H54 (cell line): ENCODE data around the gene MTARC2.

Experiments
- DNase-seq: peaks from one replicate; pipeline ENCODE4 v3.0.0; 2011; ENCODE audit warnings: low spot score, mixed read lengths; ENCODE audit not compliant: insufficient read length
- FAIRE-seq: peaks from 3 replicates; lab custom pipeline; 2011; peaks lifted over from hg19 to GRCh38; lab: Jason Lieb, UNC
- POLR2A ChIP-seq: IDR thresholded peaks from 2 replicates; pipeline ENCODE4 v1.6.1; 2011; ENCODE audit warnings: low read depth, mild to moderate bottlenecking, low read length

Gene MTARC2

DNA sequence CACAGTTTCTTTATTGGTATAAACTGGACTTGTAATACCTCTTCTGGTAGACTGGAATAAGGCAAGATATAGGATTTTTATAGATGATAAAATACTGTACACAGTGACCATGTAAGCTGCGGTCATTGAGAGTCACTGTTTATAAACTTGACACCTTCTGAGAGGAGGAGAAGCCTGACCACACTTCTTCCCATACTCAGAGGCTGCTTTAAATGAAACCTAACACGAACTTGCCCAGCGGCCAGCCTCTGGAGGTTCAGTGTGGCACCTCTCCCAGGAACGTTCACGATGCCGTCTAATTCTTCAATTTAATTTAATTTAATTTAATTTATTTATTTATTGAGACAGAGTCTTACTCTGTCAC, 61.0 kb downstream of the MTARC2 start:
- FAIRE-seq: no peak
- TF ChIP-seq POLR2A: no peak
- no peak for DNase-seq

DNA sequence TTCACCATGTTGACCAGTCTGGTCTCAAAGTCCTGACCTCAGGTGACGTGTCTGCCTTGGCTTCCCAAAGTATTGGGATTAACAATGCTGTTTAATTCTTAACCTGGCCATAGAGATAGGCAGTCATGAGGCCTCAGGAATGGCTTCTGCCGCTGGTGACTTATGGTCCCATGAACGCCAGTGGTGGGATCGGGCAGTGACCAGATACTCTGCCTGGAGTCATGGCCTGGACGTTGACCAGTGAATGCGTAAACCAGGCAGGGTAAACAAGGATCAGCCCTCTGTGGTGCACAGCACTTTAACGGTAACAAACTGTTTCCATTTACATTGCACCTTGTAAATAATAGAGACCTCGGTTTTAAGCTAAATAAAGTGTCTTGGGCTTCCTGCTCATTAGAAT, 61.6 kb downstream of the MTARC2 start:
- DNase-seq: no peak
- FAIRE-seq: no peak
- TF ChIP-seq POLR2A: no peak

DNA sequence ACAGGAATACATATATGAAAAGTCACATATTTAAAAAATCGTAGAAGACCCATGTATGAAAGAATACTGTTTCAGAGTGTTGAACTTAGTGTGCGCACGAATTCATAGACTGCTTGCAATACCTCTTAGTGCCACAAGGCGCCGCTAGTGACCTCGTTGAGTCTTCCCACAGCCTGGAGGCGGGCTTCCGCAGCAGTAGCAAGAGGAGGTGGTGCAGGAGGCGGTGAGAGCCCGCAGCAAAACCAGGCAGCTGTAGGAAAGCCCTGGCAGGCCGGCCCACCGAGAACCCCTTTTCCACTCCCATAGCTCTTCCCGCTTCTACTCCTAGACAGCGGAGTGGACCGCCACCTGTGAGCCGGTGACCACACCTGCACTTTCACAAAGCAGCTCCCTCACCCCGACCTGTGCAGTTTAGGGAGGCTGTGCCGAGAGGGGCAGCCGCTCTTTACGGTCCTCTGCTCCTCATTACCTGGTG, 62.1 kb downstream of the MTARC2 start:
- no peak for TF ChIP-seq POLR2A
- peak; percentile 60 for DNase-seq
- FAIRE-seq: no peak

DNA sequence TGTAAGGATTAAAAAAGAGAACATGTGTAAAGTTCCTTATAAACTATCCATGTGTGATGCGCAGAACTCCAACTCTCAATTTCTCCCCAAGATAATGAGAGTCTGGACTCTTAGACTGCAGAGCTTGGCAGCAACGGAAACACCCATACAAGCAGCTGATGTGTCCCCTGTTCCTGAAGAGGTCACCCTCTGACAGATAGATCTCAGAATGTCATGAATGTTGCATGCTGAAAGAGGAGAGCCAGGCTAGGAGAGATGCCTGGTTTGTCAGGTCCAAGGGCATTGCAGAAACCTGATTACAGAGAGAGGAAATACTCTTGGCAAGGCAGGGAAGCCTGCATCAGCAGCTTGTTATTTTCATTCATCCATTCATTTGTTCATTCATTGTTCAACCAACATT, 62.8 kb downstream of the MTARC2 start:
- TF ChIP-seq POLR2A: no peak
- DNase-seq (no peak), FAIRE-seq (no peak)

DNA sequence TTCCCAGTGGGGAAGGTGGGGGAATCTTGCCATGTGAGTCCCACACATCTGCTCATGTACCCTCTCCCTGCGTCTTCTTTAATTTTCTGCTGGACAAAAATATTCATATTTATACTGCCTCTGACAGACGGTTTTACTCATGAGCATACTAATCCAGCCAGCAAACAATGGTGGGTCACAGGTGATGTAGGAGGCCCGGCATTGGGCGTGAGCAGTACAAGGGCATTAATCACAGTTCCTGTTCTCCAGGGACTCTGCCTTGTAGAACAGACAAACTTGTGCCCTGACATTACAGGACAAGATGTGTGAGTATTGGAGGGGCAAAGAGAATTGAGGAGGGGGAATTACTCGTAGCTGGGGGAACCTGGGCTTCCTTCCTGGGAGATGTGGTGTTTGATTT, 63.6 kb downstream of the MTARC2 start:
- FAIRE-seq (no peak), DNase-seq (no peak)
- TF ChIP-seq POLR2A: no peak

DNA sequence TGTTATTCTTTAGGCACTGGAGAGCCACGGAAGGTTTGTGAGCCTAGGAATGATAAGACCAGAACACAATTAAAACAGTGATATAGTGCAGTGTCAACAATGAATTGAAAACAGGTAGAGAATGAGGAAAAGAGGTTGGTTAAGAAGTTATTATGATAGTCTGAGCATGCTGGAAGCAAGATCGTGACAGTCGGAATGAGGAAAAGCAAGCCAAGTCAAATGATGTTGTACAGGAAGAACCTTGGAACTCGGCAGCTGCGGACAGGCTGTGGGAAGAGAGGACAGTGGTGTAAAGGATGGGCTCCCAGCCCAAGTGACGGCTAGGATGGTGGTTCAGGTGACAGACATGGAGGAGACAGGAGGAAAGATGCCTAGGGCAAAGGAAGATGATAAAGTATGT, 64.2 kb downstream of the MTARC2 start:
- FAIRE-seq (no peak), DNase-seq (no peak)
- TF ChIP-seq POLR2A: no peak

DNA sequence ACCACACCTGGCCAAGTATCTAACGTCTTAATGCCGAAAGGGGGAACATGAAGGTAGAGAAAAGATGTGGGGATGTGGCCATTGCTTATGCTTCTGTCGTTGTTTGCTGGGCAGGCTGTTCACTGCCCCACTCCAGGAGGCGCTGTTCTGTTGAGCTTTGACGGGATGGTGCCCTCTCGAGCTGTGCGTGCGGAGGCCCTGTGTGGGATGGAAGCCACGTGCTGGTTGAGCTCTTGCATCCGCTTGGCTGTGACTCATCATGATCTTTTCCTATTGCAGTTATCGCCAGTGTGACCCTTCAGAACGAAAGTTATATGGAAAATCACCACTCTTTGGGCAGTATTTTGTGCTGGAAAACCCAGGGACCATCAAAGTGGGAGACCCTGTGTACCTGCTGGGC, 64.9 kb downstream of the MTARC2 start:
- no peak for DNase-seq
- no peak for FAIRE-seq

DNA sequence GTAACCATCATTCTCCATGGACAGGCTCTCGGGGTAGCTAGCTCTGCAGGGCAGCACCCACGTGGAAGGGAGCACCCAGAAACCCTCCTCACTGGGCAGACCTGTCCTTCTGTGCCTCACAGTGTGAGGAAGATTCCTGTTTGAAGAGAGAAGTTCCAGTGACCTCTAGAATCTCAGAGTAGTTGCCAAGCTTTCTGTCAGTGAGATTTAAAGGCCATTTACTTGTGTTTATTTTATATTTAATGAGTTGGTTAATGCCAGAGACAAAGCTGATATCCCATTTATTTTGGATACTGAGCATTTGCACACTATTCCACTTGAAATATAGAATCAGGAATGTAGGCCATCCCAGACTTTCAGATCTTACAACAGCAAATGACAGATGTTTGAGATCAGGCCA, 67.3 kb downstream of the MTARC2 start:
- no peak for FAIRE-seq
- TF ChIP-seq POLR2A: no peak

More for the DNA sequence above, 64.9 kb downstream of the MTARC2 start:
- no peak for TF ChIP-seq POLR2A

DNA sequence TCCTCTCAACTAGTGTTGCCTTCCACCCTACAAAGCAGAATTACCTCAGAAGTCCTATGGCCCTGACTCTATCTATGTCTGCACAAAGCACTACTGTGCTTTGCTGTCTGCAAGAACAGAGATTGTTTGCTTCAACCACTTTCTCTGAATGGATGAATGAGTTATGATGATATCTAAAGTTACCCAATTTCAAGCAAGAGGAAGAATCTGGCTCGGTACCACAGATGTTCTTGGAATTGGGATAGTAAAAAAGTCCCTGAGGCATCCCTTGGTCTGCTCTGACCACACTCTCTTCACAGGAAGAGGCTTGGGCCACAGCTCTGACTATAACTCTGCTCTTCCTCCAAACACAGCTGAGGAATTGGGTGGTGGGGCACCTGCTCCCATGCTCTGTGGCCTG, 69.8 kb downstream of the MTARC2 start:
- no peak for FAIRE-seq
- no peak for DNase-seq
- no peak for TF ChIP-seq POLR2A

More for the DNA sequence above, 67.3 kb downstream of the MTARC2 start:
- DNase-seq: no peak

DNA sequence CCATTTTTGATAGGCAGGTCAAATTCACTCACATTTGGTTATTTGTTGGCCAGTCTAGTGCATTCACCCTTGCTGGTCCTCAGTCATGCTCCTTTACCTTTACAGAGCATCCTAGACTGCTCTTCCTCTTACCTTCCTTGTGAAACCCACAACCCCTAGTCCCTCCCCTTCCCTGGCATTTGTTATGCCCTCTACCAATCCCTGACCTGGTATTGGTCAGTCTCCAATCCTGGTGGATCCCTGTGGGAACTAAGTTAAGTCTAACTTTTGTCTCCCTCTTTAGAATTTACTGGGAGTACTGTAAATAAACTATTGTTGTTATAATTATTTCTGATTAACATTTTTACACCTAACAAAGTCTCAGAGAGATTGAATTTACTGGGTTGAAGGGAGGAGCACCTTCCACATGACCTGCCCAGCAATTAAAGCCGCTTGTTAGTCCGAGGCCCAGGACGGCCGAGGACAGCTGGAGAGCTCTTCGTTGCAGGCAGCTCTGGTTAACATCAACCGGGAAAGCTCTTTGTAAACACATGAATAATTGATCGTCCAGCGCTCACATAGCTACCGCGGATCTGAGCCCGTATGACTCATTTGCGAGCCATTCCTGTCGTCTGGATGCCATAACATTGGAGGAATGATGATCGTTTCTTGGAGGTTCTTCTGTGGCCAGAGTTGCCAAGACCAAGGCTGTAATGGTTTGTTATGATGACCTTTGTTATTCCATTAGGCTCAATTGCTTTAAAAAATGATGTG, 70.5 kb downstream of the MTARC2 start:
- DNase-seq: peak; percentile 38
- TF ChIP-seq POLR2A: no peak
- peak; percentile 60 for FAIRE-seq

DNA sequence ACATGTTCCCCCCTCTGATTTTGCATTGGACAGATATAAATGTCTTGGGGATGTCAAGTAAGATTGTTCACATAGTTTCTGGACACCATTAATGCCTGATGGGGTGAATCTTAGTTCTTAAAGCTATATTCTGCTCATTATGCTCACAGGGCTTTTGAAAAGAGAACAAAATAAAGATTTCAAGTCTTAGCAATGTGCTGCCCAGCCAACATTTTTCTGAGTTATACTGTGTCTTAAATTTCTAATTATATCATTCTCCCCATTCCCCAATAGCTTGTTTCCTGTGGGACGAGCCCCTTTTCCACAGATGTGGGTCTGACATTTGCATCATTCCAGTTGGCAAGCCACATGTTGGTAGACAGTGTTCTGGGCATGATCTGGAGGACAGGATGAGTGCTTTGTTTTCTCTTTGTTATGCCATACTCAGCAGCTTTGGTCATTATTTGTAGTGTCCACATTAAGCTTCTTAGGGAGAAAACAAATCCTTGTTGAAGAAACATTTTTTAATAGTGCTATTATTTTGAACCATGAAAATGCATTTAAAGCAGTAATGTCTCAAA, 71.4 kb downstream of the MTARC2 start:
- no peak for FAIRE-seq
- no peak for DNase-seq
- TF ChIP-seq POLR2A: no peak

DNA sequence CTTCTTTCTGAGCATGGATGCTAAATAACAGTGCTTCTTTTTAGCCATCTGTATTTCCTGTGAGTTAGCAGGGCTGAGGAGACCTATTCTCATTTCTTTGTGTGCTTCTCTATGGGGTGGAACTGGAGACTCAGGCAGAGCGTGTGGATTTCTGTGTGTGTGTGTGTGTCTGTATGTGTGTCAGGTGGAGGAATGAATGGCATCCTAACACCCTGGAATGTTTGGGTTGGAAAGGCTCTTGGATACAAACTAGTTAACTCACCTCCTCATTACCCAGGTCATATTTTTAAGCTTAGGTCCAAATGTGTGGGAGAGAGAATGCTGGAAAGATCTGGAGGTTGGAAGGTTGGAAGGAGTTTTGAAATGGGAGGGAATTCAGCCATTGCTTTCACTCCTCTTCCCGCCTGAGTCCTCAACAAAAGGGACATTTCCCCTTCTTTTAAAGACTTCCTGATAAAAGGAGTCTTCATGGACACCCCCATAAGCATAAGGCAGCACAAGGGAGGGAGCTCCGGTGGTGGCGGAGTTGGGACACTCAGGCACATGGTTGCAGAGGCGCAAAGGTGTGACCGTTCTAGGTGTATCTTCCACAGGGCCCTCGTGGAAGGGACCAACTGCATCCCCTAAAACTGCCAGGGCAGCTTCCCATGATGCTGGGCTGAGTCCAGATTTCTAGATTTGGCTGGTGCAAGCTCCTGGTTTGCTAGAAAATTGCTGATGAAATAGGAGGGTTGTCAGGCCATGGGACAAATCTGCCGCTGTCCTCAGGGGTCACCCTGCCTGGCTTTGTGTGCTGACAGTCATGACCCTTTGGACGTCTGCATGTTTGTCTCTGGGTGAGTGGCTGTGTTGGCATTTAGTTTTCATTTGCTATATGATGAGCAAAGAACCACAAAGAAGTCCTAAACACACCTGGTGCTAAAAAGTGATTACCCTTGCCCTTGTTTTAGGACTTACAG, 76.2 kb downstream of the MTARC2 start:
- DNase-seq (no peak), FAIRE-seq (no peak)
- no peak for TF ChIP-seq POLR2A

DNA sequence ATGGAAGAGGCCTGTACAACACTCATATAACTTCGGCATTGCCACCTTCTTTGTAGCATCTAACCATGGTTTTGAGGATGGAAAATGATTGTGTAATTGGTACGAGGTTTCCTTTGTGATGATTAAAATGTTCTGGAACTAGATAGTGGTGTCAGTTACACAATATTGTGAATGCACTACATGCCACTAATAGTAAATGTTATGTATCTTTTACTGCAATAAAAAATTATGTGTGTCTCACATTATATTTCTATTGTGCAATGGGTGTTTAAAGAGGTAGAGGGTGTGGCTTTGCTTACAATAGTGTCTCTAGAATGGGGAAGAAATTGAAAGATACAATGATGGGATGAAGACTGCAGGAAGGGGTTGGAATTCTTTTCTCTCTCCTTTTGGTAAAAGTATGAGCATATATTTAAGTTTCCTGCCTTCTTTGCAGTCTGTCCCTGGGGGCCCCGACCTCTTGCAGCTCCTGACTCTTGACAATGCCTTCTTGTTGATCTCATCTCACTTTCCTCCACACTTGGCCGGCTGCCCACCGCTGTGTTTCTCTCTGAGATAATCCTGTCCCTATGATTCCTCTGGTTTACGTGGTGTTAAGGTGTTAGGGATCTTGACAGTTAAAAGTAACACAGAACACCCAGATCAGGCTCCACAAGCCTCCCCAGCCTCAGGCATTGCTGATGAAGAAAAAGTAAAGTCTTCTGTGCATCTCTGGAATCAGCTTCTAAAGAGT, 77.9 kb downstream of the MTARC2 start:
- DNase-seq: no peak
- TF ChIP-seq POLR2A: no peak
- no peak for FAIRE-seq
